Endothelial cell (in vitro differentiated cells): Measurements from ENCODE around the gene SLC16A1. TPM values are rescaled to one million over a fixed set of nuclear protein-coding genes. Genes with fewer than 3 reads are reported as not detected.
"Not testable (repeated sequence)": the region's sequence is repeated elsewhere in the genome, so short reads cannot be mapped to it uniquely, and the experiment has no call there.

Experiments used
- DNase-seq: peaks from one replicate; pipeline ENCODE4 v3.0.0; 2021; ENCODE audit warnings: low spot score
- H3K27ac Mint-ChIP-seq: one replicate; pipeline ENCODE4 v1.8.0; 2021; ENCODE audit warnings: mixed read lengths, inconsistent platforms; ENCODE audit not compliant: unreplicated experiment
- H3K27me3 Mint-ChIP-seq: one replicate; pipeline ENCODE4 v1.8.0; 2021; ENCODE audit warnings: mild to moderate bottlenecking, moderate library complexity, mixed read lengths, inconsistent platforms; ENCODE audit not compliant: unreplicated experiment
- H3K36me3 Mint-ChIP-seq: one replicate; pipeline ENCODE4 v1.8.0; 2021; ENCODE audit warnings: mild to moderate bottlenecking, low read depth, mixed read lengths, inconsistent platforms; ENCODE audit not compliant: unreplicated experiment
- H3K4me1 Mint-ChIP-seq: one replicate; pipeline ENCODE4 v1.8.0; 2021; ENCODE audit warnings: mild to moderate bottlenecking, mixed read lengths, inconsistent platforms; ENCODE audit not compliant: unreplicated experiment
- H3K4me3 Mint-ChIP-seq: one replicate; pipeline ENCODE4 v1.8.0; 2021; ENCODE audit warnings: mild to moderate bottlenecking, mixed read lengths, inconsistent platforms; ENCODE audit not compliant: unreplicated experiment
- H3K9me3 Mint-ChIP-seq: one replicate; pipeline ENCODE4 v1.8.0; 2021; ENCODE audit warnings: mixed read lengths, inconsistent platforms; ENCODE audit not compliant: unreplicated experiment
- total RNA-seq: library from RNA; stranded (reverse); fragmentation: NEBNext Ultra II Directional; extraction: Animal tissue kit (Norgen Biotek cat#: 25700); gene quantifications from one replicate; pipeline ENCODE4 v1.2.1, GENCODE V29; 2021; ENCODE audit not compliant: unreplicated experiment
- TF ChIP-seq, protein P1 (sequence below): fragments of 200-600 bp; sonication (generic); IDR thresholded peaks from one replicate; pipeline ENCODE4 v1.5.0; 2021; ENCODE audit warnings: antibody characterized with exemption; ENCODE audit not compliant: unreplicated experiment

The SLC16A1 gene
- total RNA-seq, 1 donor from 2014 or later: 88.7 TPM

DNA sequence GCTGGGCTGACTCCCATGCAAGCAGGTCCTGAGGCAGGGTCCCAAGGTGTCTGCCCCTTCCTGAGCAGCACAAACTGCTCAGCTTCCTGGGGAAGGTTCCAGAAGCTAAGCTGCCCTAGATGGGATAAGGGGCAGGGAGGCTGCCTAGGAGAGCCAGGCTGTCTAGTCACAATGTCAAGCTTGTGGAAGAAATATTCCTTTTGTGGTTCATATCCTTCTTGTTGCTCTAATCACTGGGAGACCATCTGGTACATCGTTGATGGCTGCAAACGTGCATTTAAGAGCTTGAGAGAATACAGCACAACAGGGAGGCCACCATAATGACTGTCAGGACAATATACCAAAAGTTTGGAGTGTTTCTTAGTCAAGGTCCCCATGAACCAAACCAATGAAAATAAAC lies 67.4 kb downstream of the SLC16A1 start:
- DNase-seq: no peak
- no peak overlapping the region for H3K4me3 Mint-ChIP-seq
- H3K4me1 Mint-ChIP-seq: no peaks in the 10 kb centered on the region
- TF ChIP-seq, protein P1, sequence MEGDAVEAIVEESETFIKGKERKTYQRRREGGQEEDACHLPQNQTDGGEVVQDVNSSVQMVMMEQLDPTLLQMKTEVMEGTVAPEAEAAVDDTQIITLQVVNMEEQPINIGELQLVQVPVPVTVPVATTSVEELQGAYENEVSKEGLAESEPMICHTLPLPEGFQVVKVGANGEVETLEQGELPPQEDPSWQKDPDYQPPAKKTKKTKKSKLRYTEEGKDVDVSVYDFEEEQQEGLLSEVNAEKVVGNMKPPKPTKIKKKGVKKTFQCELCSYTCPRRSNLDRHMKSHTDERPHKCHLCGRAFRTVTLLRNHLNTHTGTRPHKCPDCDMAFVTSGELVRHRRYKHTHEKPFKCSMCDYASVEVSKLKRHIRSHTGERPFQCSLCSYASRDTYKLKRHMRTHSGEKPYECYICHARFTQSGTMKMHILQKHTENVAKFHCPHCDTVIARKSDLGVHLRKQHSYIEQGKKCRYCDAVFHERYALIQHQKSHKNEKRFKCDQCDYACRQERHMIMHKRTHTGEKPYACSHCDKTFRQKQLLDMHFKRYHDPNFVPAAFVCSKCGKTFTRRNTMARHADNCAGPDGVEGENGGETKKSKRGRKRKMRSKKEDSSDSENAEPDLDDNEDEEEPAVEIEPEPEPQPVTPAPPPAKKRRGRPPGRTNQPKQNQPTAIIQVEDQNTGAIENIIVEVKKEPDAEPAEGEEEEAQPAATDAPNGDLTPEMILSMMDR: no peak
- H3K9me3 Mint-ChIP-seq: no peaks in the 10 kb centered on the region
- no peak overlapping the region for H3K27ac Mint-ChIP-seq
- H3K36me3 Mint-ChIP-seq: peaks cover 3% of the 10 kb centered on the region
- peaks cover 2% of the 10 kb centered on the region for H3K27me3 Mint-ChIP-seq

- Mint-ChIP-seq H3K36me3 (no peaks in the 10 kb centered on the region), H3K27me3 (peaks cover 2% of the 10 kb centered on the region), H3K9me3 (no peaks in the 10 kb centered on the region), H3K27ac (no peak overlapping the region), H3K4me1 (peaks cover 2% of the 10 kb centered on the region), H3K4me3 (no peak overlapping the region)
- DNase-seq: no peak
- TF ChIP-seq, protein P1: no peak
Observed at GRCh38 chr1:112887599-112888283, 68.3 kb downstream of the SLC16A1 start.

DNA sequence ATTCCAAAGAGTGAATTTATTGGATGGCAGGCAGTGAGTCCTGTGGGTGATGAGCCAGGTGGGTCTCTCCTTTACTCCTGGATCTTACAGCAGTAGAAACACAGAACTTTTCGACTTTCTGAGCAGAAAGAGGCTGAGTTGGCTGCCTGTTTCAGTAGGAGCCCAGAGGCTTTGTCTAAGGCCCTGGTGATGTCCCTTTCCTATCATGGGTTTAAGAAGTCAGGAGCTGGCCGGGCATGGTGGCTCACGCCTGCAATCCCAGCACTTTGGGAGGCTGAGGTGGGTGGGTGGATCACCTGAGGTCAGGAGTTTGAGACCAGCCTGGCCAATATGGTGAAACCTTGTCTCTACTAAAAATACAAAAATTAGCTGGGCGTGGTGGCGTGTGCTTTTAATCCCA lies 71.0 kb downstream of the SLC16A1 start:
- not testable (repeated sequence) for H3K27ac Mint-ChIP-seq, H3K4me3 Mint-ChIP-seq, H3K9me3 Mint-ChIP-seq, DNase-seq, H3K36me3 Mint-ChIP-seq, H3K27me3 Mint-ChIP-seq
- peaks cover 14% of the 10 kb centered on the region for H3K4me1 Mint-ChIP-seq

- H3K27me3 Mint-ChIP-seq: no peaks in the 10 kb centered on the region
- peaks cover 14% of the 10 kb centered on the region for H3K4me1 Mint-ChIP-seq
- no peaks in the 10 kb centered on the region for H3K36me3 Mint-ChIP-seq
- no peak overlapping the region for H3K27ac Mint-ChIP-seq
- TF ChIP-seq, protein P1: no peak
- H3K9me3 Mint-ChIP-seq: no peaks in the 10 kb centered on the region
- no peak overlapping the region for H3K4me3 Mint-ChIP-seq
- DNase-seq: no peak
Observed at GRCh38 chr1:112882271-112882744, 73.7 kb downstream of the SLC16A1 start.

- H3K36me3 Mint-ChIP-seq: no peaks in the 10 kb centered on the region
- DNase-seq: no peak
- no peaks in the 10 kb centered on the region for H3K27me3 Mint-ChIP-seq
- no peaks in the 10 kb centered on the region for H3K9me3 Mint-ChIP-seq
- TF ChIP-seq, protein P1: no peak
- peaks cover 14% of the 10 kb centered on the region for H3K4me1 Mint-ChIP-seq
- H3K27ac Mint-ChIP-seq: no peak overlapping the region
- no peak overlapping the region for H3K4me3 Mint-ChIP-seq
Observed at GRCh38 chr1:112881742-112882127, 74.3 kb downstream of the SLC16A1 start.
